Neutrophil (primary cell): ENCODE data around the gene NEK11.

Source experiments
- H3K27ac ChIP-seq: fragments of 200-600 bp; sonication (generic); 2 replicates; pipeline ENCODE4 v1.5.1; 2016; ENCODE audit warnings: mild to moderate bottlenecking, moderate library complexity
- H3K27me3 ChIP-seq: fragments of 200-600 bp; sonication (generic); 2 replicates; pipeline ENCODE4 v1.6.0; 2016; ENCODE audit warnings: mild to moderate bottlenecking
- H3K36me3 ChIP-seq: fragments of 200-600 bp; sonication (generic); 2 replicates; pipeline ENCODE4 v1.5.1; 2017
- H3K4me1 ChIP-seq, 2 experiments: fragments of 200-600 bp in 1 of 2; sonication (generic) in 1 of 2; 1 replicate in 1 of 2; 2 replicates in 1 of 2; pipeline versions ENCODE4 v1.5.1 to v1.6.1; 2013 to 2016; ENCODE audit warnings: low read depth in 1 of 2, low read length in 1 of 2, mild to moderate bottlenecking in 1 of 2, moderate library complexity in 1 of 2; ENCODE audit not compliant: control insufficient read depth in 1 of 2, insufficient read depth in 1 of 2
- H3K4me3 ChIP-seq, 2 experiments: fragments of 200-600 bp in 1 of 2; sonication (generic) in 1 of 2; 1 replicate in 1 of 2; 2 replicates in 1 of 2; pipeline ENCODE4 v1.5.1; 2013 to 2016; ENCODE audit warnings: low read depth in 1 of 2, low read length in 1 of 2, mild to moderate bottlenecking in 1 of 2, moderate library complexity in 1 of 2
- H3K9me3 ChIP-seq: fragments of 200-600 bp; sonication (generic); 2 replicates; pipeline ENCODE4 v1.5.1; 2016
- TF ChIP-seq, protein P1 (sequence below): fragments of 200-600 bp; sonication (generic); IDR thresholded peaks from 2 replicates; pipeline ENCODE4 v1.5.1; 2016; ENCODE audit warnings: antibody characterized with exemption

NEK11 gene

DNA sequence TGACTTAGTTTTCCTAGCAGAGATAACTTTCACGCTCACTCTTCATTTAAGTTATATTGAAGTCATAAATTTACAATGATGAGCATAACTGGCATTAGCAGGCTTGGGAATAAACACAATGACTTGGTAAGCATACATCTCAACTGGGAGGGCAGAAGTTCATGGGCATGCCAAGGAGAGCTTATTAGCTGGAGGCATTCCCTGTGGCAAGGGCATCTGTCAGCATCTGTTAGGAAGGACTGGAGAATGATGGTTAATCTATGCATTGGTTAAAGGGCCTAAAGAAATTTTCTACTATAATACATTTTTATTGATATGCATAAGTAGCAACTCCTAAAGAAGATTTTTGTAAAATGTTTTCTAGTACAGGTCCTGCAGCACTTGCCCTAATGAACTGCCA is 52.4 kb downstream of the NEK11 start:
- Histone ChIP-seq H3K27ac (no peak overlapping the region), H3K36me3 (no peaks in the 10 kb centered on the region), H3K4me1 (no peaks in the 10 kb centered on the region), H3K27me3 (no peaks in the 10 kb centered on the region), H3K9me3 (no peaks in the 10 kb centered on the region), H3K4me3 (no peak overlapping the region)
- TF ChIP-seq, protein P1, sequence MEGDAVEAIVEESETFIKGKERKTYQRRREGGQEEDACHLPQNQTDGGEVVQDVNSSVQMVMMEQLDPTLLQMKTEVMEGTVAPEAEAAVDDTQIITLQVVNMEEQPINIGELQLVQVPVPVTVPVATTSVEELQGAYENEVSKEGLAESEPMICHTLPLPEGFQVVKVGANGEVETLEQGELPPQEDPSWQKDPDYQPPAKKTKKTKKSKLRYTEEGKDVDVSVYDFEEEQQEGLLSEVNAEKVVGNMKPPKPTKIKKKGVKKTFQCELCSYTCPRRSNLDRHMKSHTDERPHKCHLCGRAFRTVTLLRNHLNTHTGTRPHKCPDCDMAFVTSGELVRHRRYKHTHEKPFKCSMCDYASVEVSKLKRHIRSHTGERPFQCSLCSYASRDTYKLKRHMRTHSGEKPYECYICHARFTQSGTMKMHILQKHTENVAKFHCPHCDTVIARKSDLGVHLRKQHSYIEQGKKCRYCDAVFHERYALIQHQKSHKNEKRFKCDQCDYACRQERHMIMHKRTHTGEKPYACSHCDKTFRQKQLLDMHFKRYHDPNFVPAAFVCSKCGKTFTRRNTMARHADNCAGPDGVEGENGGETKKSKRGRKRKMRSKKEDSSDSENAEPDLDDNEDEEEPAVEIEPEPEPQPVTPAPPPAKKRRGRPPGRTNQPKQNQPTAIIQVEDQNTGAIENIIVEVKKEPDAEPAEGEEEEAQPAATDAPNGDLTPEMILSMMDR: no peak

DNA sequence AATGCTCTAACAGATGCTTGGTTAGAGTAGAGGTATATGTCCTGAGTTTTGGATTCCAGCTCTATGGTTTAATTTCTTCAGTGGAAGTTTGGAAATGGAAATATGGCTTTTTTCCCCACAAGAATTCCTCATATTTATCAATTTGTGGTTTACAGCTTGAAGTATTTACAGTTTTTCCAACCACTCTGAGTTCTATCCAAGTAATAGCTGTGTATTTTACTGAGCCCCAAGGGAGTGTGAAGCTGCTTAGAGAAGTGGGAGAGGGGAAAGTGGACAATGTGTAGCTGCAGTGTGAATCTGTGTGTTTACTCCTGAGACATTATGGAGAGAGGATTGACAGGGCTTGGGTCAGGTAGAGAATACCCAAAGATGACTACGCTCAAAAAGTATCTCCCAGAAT is 54.5 kb downstream of the NEK11 start:
- no peak overlapping the region for H3K27ac ChIP-seq
- H3K4me3 ChIP-seq: no peak overlapping the region
- H3K27me3 ChIP-seq: no peaks in the 10 kb centered on the region
- TF ChIP-seq, protein P1: no peak
- no peaks in the 10 kb centered on the region for H3K4me1 ChIP-seq
- no peaks in the 10 kb centered on the region for H3K36me3 ChIP-seq
- H3K9me3 ChIP-seq: no peaks in the 10 kb centered on the region

DNA sequence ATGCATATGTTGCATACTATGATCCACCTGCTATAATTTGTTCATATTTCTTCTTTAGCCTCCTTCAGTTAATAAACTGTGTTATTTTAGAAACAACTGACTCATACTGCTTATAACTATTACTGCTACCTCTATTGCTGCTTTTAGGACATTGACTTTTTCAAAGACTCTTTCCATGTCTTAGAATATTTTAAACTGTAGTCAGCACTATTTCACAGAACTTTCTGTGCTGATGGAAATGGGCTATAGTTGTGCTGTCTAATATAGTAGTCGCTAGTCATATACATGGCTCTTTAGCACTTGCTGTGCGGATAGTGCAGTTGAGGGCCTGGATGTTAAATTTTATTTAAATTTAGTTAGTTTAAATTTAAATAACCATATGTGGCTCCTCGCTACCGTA is 55.6 kb downstream of the NEK11 start:
- TF ChIP-seq, protein P1: no peak
- no peaks in the 10 kb centered on the region for H3K9me3 ChIP-seq
- no peak overlapping the region for H3K4me3 ChIP-seq
- no peaks in the 10 kb centered on the region for H3K4me1 ChIP-seq
- no peak overlapping the region for H3K27ac ChIP-seq
- H3K36me3 ChIP-seq: no peaks in the 10 kb centered on the region
- H3K27me3 ChIP-seq: no peaks in the 10 kb centered on the region

DNA sequence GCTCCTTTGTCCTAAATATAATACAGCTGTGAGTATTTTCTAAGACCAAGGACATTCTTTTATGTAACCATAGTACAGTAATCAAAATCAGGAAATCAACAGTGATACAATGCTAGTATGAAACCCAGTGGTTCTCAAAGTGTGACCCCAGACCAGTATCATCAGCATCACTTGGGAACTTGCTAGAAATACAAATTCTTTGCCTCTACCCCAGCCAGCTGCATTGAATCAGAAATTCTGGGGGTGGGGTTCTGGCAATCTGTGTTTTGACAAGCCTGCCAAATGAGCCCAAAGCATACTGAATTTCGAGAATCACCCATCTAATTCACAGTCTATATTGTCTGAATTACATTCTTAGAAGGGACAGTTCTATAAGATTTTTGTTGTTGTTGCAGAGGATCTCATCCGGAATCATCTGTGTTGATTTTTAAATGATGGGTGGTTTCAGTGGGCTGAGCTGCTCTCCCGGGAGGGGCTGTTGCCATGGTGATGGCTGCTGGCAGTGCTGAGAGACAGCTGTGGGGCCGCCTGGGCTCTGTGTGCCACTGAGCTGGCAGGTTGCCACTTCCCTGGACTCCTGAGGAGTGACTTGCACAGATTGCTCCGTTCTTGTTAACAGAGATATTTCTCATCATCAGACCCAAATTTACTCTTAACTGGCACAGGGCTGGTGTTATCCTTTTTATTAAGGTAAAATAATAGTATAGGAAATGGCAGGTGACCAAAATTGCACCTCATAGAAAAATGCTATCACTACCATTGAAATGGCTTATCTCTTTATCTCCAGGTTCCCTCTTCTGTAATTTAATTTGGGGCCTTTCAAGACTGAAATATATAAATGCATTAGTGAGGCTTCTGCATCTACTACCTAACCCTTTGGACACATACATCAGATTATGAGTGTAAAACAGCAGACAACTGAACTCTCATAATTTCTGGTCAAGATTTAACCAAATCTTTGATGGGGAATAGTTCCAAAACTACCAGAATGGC is 56.5 kb downstream of the NEK11 start:
- Histone ChIP-seq H3K9me3 (no peaks in the 10 kb centered on the region), H3K27me3 (no peaks in the 10 kb centered on the region), H3K36me3 (no peaks in the 10 kb centered on the region), H3K27ac (no peak overlapping the region), H3K4me1 (no peaks in the 10 kb centered on the region), H3K4me3 (no peak overlapping the region)
- TF ChIP-seq, protein P1: no peak

DNA sequence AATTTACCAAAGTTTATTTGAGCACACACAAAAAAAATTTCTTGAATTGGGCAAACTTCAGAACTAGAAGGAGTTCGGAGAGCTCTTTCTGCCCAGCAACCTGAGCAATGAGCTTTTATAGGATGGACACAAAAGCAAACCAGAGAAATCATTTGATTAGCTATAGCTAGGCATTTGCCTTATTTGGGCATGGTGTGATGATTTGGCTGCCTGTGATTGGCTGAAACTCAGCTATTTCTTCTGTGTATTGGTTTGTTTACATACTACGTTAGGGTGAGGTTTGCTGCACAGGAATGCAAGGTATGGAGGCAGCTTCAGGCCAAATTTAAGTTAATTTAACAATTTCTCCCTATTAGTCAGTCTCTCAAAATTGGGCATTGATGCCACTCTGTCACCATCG is 65.1 kb downstream of the NEK11 start:
- H3K9me3 ChIP-seq: no peaks in the 10 kb centered on the region
- no peaks in the 10 kb centered on the region for H3K36me3 ChIP-seq
- no peak overlapping the region for H3K27ac ChIP-seq
- TF ChIP-seq, protein P1: no peak
- no peak overlapping the region for H3K4me3 ChIP-seq
- H3K4me1 ChIP-seq: no peaks in the 10 kb centered on the region
- H3K27me3 ChIP-seq: no peaks in the 10 kb centered on the region
